Dendritic cell treated with granulocyte-macrophage colony-stimulating factor and Interleukin-4, amounts not matched to agents 40 ng/mL and 50 ng/mL, for 4 days (primary cell): Measurements from ENCODE around the gene PAPSS2.
"Not testable (repeated sequence)": the region's sequence is repeated elsewhere in the genome, so short reads cannot be mapped to it uniquely, and the experiment has no call there.

Experiments used
- H3K27ac Mint-ChIP-seq: one replicate; pipeline ENCODE4 v1.8.0; 2022; ENCODE audit warnings: mild to moderate bottlenecking, mixed read lengths
- H3K27me3 Mint-ChIP-seq: one replicate; pipeline ENCODE4 v1.8.0; 2022; ENCODE audit warnings: mild to moderate bottlenecking, mixed read lengths
- H3K36me3 Mint-ChIP-seq: one replicate; pipeline ENCODE4 v1.8.0; 2022; ENCODE audit warnings: low read depth, mixed read lengths
- H3K4me1 Mint-ChIP-seq: one replicate; pipeline ENCODE4 v1.8.0; 2022; ENCODE audit warnings: low read depth, mixed read lengths
- H3K4me3 Mint-ChIP-seq: one replicate; pipeline ENCODE4 v1.8.0; 2022; ENCODE audit warnings: mild to moderate bottlenecking, moderate library complexity, mixed read lengths
- H3K9me3 Mint-ChIP-seq: one replicate; pipeline ENCODE4 v1.8.0; 2022; ENCODE audit warnings: mixed read lengths
- intact Hi-C: fragments of 100-400 bp; cut with micrococcal nuclease; formaldehyde crosslinking; loops from one replicate; pipeline ENCODE4 v1.15.0; 2022

PAPSS2 gene

DNA sequence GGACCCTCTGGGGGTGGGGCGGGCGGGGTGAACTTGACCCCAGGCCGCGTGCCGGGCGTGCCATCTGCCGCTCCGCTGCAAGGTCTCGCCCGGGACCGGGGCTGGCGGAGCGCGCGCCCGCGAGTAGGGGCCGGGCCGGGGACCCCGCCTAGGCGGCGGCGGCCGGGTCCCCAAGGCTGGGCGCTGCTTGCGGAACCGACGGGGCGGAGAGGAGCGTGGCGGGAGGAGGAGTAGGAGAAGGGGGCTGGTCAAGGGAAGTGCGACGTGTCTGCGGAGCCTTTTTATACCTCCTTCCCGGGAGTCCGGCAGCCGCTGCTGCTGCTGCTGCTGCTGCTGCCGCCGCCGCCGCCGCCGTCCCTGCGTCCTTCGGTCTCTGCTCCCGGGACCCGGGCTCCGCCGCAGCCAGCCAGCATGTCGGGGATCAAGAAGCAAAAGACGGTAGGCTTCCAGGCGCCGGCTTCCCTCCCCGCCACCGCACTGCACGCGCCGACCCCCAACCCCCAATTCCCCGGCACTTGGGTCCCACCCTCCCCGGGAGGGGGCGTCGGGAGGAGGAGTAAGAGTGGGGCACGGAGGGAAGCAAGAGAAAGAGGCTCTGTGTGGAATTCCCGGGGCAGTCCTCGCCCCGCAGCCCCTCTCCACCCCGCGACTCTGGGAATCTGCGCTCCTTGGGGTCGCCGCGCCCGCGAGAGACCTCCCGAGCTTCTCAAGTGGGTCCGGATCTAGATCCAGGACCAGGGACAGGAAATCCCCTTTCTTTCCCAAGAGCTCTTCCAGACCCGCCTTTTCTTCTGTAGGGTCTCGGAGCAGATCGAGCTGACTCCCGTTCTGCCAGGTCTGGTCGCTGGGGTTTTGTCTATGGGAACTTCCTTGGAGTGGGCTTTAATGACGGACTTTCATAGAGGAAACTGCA, at the start of gene PAPSS2:
Gene PAPSS2, plus strand, starts transcription at position 308 of the 913 bp plus-strand sequence. Its CDS starts 104 bp downstream, at position 412.
- peaks cover 10% of the 10 kb centered on the region for H3K36me3 Mint-ChIP-seq
- H3K4me3 Mint-ChIP-seq = peak within 1 kb of the TSS; percentile 94
- H3K27me3 Mint-ChIP-seq = peaks cover 12% of the 10 kb centered on the region
- H3K4me1 Mint-ChIP-seq = peaks cover 52% of the 10 kb centered on the region
- H3K27ac Mint-ChIP-seq = peak within 1 kb of the TSS; percentile 90
- intact Hi-C loops = loop anchor here (5.0 kb wide), 1 partner anchor 123 kb away; no protein-coding TSS in a partner anchor
- H3K9me3 Mint-ChIP-seq = no peaks in the 10 kb centered on the region

DNA sequence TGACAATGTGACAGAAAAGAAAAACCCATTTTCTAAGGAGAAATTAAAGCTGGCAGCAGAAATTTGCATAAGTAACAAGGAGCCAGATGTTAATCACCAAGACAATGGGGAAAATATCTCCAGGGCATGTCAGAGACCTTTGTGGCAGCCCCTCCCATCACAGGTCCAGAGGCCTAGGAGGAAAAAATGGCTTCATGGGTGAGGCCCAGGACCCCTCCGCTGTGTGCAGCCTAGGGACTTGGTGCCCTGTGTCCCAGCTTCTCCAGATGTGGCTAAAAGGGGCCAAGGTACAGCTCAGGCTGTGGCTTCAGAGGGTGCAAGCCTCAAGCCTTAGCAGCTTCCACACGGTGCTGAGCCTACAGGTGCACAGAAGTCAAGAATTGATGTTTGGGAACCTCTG, 48.3 kb upstream of the PAPSS2 start:
- not testable (repeated sequence) for H3K27me3 Mint-ChIP-seq, H3K36me3 Mint-ChIP-seq

DNA sequence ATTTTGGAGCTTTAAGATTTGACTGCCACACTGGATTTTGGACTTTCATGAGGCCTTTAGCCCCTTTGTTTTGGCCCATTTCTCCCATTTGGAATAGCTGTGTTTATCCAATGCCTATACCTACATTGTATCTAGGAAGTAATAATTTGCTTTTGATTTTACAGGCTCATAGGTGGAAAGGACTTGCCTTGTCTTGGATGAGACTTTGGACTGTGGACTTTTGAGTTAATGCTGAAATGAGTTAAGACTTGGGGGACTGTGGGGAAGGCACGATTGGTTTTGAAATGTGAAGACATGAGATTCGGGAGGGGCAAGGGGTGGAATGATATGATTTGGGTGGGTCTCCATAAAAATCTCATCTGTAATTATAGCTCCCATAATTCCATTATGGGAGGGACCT, 47.6 kb upstream of the PAPSS2 start:
- no peaks in the 10 kb centered on the region for H3K36me3 Mint-ChIP-seq
- intact Hi-C loops = no loop called here
- no peak overlapping the region for H3K27ac Mint-ChIP-seq
- no peaks in the 10 kb centered on the region for H3K27me3 Mint-ChIP-seq
- H3K4me3 Mint-ChIP-seq = no peak overlapping the region
- H3K9me3 Mint-ChIP-seq = no peaks in the 10 kb centered on the region
- H3K4me1 Mint-ChIP-seq = no peaks in the 10 kb centered on the region

More for the DNA sequence above, 48.3 kb upstream of the PAPSS2 start:
- intact Hi-C loops, H3K4me1 Mint-ChIP-seq, H3K27ac Mint-ChIP-seq, H3K9me3 Mint-ChIP-seq, H3K4me3 Mint-ChIP-seq: not testable (repeated sequence)

DNA sequence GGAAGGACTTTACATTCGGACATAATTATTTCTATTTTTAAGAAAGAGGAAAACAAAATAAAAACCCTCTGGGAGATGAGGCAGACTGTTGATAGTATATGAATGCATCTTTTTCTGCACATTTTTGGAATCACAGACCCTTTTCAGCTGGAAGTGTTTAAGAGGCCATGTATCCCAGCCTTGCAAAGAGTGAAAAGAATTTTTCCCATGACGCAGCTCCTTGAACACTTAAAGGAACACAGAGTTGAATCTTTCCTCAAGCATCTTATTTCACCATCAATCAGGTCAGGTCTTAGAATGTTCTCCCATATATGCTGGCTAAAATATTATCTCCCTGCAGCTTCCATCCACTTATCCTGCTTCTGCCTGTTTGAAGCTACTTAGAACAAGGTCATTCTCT, 45.9 kb upstream of the PAPSS2 start:
- intact Hi-C loops = no loop called here
- Mint-ChIP-seq H3K27ac (no peak overlapping the region), H3K9me3 (no peaks in the 10 kb centered on the region), H3K4me3 (no peak overlapping the region), H3K36me3 (no peaks in the 10 kb centered on the region), H3K4me1 (peaks cover 5% of the 10 kb centered on the region), H3K27me3 (no peaks in the 10 kb centered on the region)

DNA sequence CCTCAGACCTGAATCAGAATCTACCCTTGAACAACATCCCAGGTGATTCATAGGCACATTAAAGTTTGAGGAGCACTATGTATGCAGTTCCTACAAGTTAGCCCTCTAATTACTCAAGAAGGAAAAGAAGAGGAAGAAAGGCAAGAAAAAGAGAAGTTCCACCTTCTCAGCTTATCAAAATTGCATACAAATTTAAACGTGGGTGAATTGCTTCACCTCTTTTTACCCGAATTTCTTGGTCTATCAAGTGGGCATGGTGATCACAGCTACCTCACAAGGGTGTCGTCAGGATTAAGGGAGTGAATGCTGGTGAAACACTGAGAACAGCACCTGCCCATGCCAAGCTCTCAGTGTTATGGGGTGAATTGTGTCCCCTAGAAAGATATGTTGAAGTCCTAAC, 43.8 kb upstream of the PAPSS2 start:
- intact Hi-C loops = no loop called here
- Mint-ChIP-seq H3K27me3 (peaks cover 3% of the 10 kb centered on the region), H3K4me3 (no peak overlapping the region), H3K9me3 (no peaks in the 10 kb centered on the region), H3K36me3 (no peaks in the 10 kb centered on the region), H3K4me1 (peaks cover 9% of the 10 kb centered on the region), H3K27ac (no peak overlapping the region)

DNA sequence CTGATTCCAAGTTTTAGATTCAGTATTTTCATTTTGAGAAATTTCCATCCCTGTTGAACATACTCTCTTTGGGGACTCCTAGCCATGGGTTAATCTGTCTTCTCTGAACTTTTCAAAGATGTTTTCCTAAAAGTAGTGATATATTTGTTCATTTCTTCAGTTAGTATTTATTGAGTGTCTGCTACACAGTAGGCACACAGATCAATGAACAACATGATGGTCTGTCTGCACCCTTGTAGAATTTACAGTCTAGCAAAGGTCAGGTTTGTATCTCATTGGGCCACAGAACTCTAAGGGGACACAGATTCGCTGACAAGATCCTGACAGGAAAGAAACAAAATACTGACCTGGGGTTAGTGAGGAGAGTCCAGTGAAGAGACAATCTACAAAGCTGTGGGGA, 42.2 kb upstream of the PAPSS2 start:
- H3K4me3 Mint-ChIP-seq = no peak overlapping the region
- no peaks in the 10 kb centered on the region for H3K9me3 Mint-ChIP-seq
- peaks cover 9% of the 10 kb centered on the region for H3K4me1 Mint-ChIP-seq
- intact Hi-C loops = no loop called here
- no peak overlapping the region for H3K27ac Mint-ChIP-seq
- H3K27me3 Mint-ChIP-seq = peaks cover 4% of the 10 kb centered on the region
- H3K36me3 Mint-ChIP-seq = no peaks in the 10 kb centered on the region

DNA sequence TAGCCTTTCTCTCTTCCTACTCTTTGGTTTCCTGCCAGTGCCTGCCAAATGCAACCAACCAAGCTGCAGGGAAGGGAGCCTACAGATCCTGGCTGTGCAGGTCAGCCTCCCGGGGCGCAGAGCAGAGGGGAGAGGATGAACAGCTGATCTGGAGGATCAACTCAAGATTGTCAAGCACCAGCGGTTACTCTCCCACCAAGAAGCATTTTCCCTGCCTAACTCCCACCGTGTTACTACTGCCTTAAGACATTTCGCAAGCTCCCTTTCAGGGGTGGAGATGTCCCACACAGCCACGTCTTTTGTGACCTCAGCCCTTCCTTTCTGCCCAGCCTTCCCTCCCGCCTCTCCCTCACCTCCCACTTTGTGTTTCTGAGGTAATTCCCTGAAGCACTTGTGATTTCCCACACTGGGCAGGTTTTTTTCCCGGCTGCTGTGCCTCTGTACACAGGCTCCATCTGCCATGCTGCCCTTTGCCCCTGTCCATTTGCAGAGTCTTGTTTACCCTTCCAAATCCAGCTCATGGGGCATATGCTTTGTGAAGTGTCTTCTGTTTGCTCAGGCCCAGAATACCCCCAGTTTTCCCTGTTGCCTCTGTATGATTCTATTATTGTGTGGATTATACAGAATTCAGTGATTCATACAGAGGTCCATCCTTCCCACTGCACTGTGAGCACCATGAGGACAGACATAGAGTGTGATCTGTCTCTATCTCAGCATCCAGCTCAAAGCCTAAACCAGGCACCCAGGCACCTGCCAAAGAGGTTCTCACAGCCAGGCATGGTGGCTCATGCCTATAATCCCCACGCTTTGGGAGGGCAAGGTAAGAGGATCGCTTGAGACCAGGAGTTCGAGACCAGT, 40.9 kb upstream of the PAPSS2 start:
- H3K36me3 Mint-ChIP-seq = no peaks in the 10 kb centered on the region
- intact Hi-C loops = no loop called here
- no peaks in the 10 kb centered on the region for H3K9me3 Mint-ChIP-seq
- peaks cover 4% of the 10 kb centered on the region for H3K27me3 Mint-ChIP-seq
- peaks cover 9% of the 10 kb centered on the region for H3K4me1 Mint-ChIP-seq
- H3K4me3 Mint-ChIP-seq = no peak overlapping the region
- no peak overlapping the region for H3K27ac Mint-ChIP-seq

DNA sequence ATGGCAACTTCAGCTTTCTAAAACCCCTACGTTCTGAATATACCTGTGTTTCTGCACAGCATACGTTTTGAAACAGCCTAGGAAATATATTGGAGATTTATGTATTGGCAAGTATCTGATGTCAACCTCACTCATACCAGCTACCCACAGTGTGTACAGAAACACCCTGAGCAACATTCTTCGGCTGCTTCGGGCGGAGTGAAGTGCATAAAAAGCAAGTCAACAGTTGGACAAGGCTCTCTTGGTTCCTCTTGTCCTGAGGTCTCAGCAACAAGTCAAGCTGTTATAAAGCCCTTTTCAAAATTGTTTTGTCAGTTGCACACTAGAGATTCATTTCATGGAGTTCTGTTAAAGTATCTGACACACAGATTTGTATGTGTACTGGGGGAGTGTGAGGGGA, 40.0 kb upstream of the PAPSS2 start:
- no peak overlapping the region for H3K27ac Mint-ChIP-seq
- H3K4me3 Mint-ChIP-seq = no peak overlapping the region
- H3K27me3 Mint-ChIP-seq = peaks cover 4% of the 10 kb centered on the region
- H3K4me1 Mint-ChIP-seq = peaks cover 9% of the 10 kb centered on the region
- no peaks in the 10 kb centered on the region for H3K36me3 Mint-ChIP-seq
- intact Hi-C loops = no loop called here
- H3K9me3 Mint-ChIP-seq = no peaks in the 10 kb centered on the region

DNA sequence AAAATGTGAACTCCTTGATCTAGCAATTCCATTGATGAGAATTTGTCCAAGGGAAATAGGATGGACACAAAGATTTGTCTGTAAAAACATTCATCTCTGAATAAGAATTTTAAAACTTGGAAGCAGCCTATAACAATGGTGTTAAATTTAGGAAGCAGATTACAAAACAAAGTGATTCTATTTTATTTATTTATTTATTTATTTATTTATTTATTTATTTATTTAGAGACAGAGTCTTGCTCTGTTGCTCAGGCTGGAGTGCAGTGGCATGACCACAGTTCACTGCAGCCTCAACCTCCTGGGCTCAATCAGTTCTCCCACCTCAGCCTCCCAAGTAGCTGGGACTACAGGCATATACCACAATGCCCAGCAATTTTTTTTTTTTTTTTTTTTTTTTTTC, 38.2 kb upstream of the PAPSS2 start:
- H3K9me3 Mint-ChIP-seq, H3K27ac Mint-ChIP-seq, H3K4me1 Mint-ChIP-seq, H3K36me3 Mint-ChIP-seq, H3K27me3 Mint-ChIP-seq, H3K4me3 Mint-ChIP-seq, intact Hi-C loops: not testable (repeated sequence)

DNA sequence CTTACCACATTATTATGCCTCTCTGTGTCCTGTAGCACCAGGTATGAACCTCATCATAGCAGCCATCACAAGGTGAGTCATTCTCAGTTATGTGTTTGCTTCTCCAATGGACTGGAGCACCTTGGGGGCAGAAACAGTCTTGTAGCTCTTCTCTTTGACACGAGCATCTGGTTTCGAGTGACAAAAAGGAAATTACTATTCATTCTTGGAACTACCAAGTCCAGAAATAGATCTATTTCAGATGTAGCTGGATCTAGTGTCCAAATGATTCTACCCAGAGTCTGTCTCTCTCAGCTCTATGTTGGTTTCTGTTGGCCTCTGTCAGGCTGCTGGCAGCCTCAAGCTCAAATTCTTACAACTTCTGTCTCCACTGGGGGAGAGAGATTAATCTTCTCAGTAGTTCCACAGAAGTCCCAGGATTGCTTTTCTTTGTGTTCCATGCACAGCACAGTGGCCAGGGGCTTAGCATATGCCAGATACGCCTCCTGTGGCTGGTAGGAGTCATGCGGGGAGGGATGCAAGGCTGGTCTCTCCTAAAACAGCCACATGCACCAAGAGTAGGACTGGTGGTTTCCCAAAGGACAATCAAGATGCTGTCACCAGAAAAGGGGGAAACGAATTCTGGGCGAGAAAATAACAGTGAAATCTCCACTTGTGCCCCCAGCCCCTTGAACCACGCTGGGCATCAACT, 37.2 kb upstream of the PAPSS2 start:
- Mint-ChIP-seq H3K36me3 (no peaks in the 10 kb centered on the region), H3K27me3 (peaks cover 4% of the 10 kb centered on the region), H3K4me1 (peaks cover 9% of the 10 kb centered on the region), H3K9me3 (no peaks in the 10 kb centered on the region), H3K27ac (no peak overlapping the region), H3K4me3 (no peak overlapping the region)
- intact Hi-C loops = no loop called here

DNA sequence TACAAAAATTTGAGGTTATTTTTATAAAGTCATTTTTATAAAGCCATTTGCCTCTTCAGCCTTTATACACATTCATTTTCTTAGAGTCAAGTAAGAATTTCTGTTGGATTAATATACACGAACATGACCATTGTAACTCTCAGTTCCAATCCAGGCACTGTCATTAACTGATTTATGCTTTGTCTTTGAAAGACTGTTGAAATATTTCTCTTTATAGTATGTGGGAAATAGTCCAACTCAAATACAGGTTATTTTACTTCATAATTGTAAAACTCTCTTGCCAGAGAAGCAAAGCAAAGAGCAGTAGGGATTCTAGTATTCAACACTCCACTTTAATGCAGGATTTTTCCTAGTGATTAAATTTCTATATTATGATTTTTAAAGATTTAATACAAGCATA, 36.5 kb upstream of the PAPSS2 start:
- Mint-ChIP-seq H3K36me3 (no peaks in the 10 kb centered on the region), H3K27me3 (peaks cover 4% of the 10 kb centered on the region), H3K4me1 (peaks cover 9% of the 10 kb centered on the region), H3K27ac (no peak overlapping the region), H3K9me3 (no peaks in the 10 kb centered on the region), H3K4me3 (no peak overlapping the region)
- intact Hi-C loops = no loop called here

DNA sequence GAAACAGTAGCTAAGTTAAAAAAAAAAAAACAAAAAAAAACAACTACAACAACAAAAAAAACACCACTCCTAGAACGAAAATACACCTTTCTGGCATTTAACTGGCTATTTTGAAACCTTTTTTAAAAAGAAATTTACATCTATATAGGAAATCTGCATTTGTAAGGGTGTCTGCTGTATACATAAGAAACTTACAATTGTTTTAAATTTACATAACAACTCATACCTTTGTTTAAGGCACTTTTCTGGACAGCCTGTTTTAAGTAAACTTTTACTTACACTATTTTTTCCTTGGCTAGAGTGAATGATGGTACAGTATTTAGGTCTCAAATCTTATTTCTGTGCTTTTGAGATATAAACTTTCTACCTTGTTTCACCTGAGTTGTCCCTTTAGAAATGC, 34.0 kb upstream of the PAPSS2 start:
- Mint-ChIP-seq H3K4me3 (no peak overlapping the region), H3K36me3 (no peaks in the 10 kb centered on the region)
- intact Hi-C loops = no loop called here

DNA sequence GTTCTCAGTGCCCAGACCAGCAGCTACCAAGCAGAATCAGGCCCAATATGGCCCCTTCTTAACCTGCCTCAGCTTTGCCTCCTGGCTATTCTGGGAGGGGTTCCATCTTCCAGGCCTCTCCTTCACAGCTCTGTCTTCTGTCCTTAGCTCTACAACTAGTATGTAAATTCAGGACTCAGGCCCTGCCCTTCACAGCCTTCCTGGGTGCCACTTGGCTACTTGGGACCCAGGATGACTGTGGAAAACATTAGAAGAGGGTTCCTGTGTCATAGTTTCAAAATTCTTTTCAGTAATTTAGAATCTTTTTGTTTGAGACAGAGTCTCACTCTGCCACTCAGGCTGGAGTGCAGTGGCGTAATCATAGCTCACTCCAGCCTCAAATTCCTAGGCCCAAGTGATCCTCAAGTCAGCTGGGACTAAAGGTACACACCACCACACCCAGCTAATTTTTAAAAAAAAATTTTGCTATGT, 33.2 kb upstream of the PAPSS2 start:
- Mint-ChIP-seq H3K4me3 (no peak overlapping the region), H3K36me3 (no peaks in the 10 kb centered on the region), H3K27me3 (no peaks in the 10 kb centered on the region), H3K27ac (no peak overlapping the region), H3K9me3 (no peaks in the 10 kb centered on the region), H3K4me1 (no peaks in the 10 kb centered on the region)
- intact Hi-C loops = no loop called here

More for the DNA sequence above, 34.0 kb upstream of the PAPSS2 start:
- Mint-ChIP-seq H3K9me3 (no peaks in the 10 kb centered on the region), H3K27ac (no peak overlapping the region), H3K27me3 (peaks cover 2% of the 10 kb centered on the region), H3K4me1 (no peaks in the 10 kb centered on the region)

DNA sequence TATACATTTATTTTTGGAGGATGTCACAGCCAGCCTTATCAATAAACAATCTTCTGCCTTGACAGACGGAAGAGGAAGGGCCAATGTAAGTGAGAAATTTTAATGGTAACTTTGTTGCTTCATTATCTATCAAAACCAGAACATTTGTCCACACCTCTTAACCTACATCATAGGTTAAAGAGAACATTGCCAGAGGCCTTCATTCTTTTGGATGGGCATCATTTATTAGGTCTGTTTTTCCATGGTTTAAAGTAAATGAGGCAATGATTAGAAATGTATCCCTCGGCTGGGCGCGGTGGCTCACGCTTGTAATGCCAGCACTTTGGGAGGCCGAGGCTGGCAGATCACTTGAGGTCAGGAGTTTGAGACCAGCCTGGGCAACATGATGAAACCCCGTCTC, 29.5 kb upstream of the PAPSS2 start:
- no peaks in the 10 kb centered on the region for H3K9me3 Mint-ChIP-seq
- H3K27ac Mint-ChIP-seq = no peak overlapping the region
- intact Hi-C loops = no loop called here
- no peaks in the 10 kb centered on the region for H3K27me3 Mint-ChIP-seq
- no peak overlapping the region for H3K4me3 Mint-ChIP-seq
- no peaks in the 10 kb centered on the region for H3K36me3 Mint-ChIP-seq
- peaks cover 12% of the 10 kb centered on the region for H3K4me1 Mint-ChIP-seq
